Epithelial cell of proximal tubule (primary cell): Measurements from ENCODE around the gene IGSF9. TPM values are rescaled to one million over a fixed set of nuclear protein-coding genes. Genes with fewer than 3 reads are reported as not detected.

ENCODE experiments used
- DNase-seq: peaks from one replicate; pipeline ENCODE4 v3.0.0-alpha.2; 2011; ENCODE audit warnings: low read depth
- H3K4me3 ChIP-seq: 2 replicates; pipeline ENCODE4 v1.5.1; 2011; ENCODE audit warnings: low read depth, mild to moderate bottlenecking, low read length
- total RNA-seq: library from RNA; depleted of rRNA; stranded (reverse); fragments of >200 nt; gene quantifications from 2 replicates; pipeline ENCODE4 v1.2.3, GENCODE V29; 2015
- TF ChIP-seq, protein P1 (sequence below): conservative IDR thresholded peaks from 2 replicates; pipeline ENCODE4 v1.5.1; 2012; ENCODE audit warnings: low read depth, mild to moderate bottlenecking, low read length

The IGSF9 gene
- total RNA-seq, 1 donor from 2014 or later, result 1.4 TPM

GRCh38 chr1:159920651-159921050 is 24.8 kb downstream of the IGSF9 start:
- no peak overlapping the region for H3K4me3 ChIP-seq
- no peak for DNase-seq
- TF ChIP-seq, protein P1, sequence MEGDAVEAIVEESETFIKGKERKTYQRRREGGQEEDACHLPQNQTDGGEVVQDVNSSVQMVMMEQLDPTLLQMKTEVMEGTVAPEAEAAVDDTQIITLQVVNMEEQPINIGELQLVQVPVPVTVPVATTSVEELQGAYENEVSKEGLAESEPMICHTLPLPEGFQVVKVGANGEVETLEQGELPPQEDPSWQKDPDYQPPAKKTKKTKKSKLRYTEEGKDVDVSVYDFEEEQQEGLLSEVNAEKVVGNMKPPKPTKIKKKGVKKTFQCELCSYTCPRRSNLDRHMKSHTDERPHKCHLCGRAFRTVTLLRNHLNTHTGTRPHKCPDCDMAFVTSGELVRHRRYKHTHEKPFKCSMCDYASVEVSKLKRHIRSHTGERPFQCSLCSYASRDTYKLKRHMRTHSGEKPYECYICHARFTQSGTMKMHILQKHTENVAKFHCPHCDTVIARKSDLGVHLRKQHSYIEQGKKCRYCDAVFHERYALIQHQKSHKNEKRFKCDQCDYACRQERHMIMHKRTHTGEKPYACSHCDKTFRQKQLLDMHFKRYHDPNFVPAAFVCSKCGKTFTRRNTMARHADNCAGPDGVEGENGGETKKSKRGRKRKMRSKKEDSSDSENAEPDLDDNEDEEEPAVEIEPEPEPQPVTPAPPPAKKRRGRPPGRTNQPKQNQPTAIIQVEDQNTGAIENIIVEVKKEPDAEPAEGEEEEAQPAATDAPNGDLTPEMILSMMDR, result no peak

DNA sequence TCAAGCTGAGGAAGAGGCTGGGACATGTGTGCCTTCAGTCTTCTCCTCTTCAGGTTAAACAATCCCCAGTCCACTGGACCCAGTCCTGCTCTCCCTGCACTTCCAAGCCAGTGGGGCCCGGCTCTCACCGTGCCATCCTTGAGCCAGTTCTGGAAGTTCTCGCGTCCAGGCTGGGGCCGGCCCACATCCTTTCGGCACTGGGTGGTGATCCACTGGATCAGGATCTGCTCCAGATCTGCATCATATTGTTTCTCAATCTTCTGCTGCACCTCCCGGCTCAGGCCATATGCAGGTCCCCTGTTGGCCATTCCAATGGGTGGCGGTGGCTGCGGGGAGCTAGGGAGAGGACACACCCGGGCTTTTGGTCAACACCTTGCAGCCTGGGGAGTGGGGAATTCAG is 25.2 kb downstream of the IGSF9 start:
- TF ChIP-seq, protein P1, result no peak

GRCh38 chr1:159919236-159919865 is 26.1 kb downstream of the IGSF9 start:
- TF ChIP-seq, protein P1, result no peak
- no peak for DNase-seq
- no peak overlapping the region for H3K4me3 ChIP-seq

More for the DNA sequence above, 25.2 kb downstream of the IGSF9 start:
- no peak overlapping the region for H3K4me3 ChIP-seq
- no peak for DNase-seq

- H3K4me3 ChIP-seq, result no peak overlapping the region
- TF ChIP-seq, protein P1, result no peak
- no peak for DNase-seq
Observed at GRCh38 chr1:159918352-159919200, 26.8 kb downstream of the IGSF9 start.

DNA sequence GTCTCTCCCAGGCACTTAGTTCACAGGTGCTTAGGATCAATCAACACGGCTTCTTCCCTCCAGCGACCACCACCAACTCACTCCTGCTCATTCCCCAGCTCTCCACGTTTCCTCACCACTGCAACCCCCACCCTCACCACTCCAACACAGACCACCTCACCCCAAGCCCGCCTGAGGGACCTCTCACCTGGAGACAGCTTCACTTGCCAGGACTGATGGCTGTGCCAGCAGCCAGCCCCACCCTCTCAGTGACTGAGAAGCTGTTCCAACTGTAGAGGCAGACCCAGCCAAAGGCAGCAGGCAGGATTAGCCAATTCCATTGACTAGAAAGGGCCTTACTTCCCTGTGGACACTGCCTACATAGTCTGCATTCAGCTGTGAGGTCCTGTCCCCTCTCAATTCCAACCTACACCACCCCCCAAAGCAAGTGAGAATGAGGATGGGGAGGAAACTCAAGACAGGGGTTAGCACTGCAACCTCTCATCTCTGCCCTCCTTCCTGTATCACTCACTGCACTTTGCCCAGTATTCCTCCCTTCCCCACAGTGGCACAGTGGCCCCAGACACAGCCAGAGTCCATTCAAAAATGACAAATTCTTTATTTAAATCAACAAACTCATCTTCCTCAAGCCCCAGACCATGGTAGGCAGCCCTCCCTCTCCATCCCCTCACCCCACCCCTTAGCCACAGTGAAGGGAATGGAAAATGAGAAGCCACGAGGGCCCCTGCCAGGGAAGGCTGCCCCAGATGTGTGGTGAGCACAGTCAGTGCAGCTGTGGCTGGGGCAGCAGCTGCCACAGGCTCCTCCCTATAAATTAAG is 27.7 kb downstream of the IGSF9 start:
- H3K4me3 ChIP-seq, result no peak overlapping the region
- TF ChIP-seq, protein P1, result no peak
- DNase-seq, result no peak

DNA sequence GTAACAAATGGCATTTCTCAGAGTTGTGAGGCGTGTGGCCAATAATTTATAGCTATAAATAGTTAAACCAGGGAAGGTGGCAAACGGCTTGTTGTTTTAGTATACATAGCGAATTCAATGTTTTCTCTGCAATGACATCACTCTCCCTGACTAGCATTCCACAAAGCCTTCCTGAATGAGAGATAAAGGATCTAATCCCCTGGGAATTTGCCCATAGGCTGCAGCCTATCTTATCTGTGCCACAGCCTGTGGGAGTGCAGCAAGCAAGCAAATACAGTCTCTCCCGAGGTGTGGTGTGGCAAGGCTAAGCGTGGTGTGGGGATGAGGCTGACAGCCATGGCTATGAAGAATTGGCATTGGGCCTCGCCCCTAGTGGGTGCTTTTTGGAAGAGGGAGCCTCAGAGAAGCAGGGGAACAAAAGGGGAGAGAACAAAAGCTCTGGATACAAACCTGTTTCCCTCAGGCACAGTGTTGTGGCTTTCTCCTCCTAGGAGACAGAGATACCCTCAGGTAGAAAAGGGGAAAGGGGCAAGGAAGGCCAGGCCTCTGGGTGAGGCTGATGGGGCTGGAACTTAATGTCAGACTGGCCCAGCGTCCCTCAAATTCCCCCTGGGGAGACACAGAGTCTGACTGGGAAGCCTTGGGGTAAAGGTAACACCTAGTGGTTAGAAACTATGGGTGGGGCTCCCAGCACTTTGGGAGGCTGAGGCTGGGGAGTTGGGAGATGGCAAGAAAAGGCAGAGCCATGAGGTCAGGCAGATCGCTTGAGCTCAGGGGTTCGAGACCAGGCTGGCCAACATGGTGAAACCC is 29.0 kb downstream of the IGSF9 start:
- TF ChIP-seq, protein P1, result no peak
- no peak overlapping the region for H3K4me3 ChIP-seq
- no peak for DNase-seq
